Activated CD8-positive, alpha-beta T cell treated with anti-CD3 and anti-CD28 coated beads for 36 hours (primary cell): ENCODE results near the gene CCDC40. TPM values are rescaled to one million over a fixed set of nuclear protein-coding genes. Genes with fewer than 3 reads are reported as not detected.

ENCODE experiments used
- ATAC-seq: fragments of 200-7000 bp; cut with Tn5 transposase; one replicate; pipeline ENCODE4 v1.10.0; 2021; ENCODE audit warnings: mild to moderate bottlenecking, moderate library complexity
- CTCF ChIA-PET: fragments of 350-600 bp; sonication (Branson Sonifier 250); formaldehyde crosslinking; loops from one replicate; lab custom pipeline; 2021; ENCODE audit warnings: antibody characterized with exemption; lab: Charles Lee
- POLR2A ChIA-PET: fragments of 350-600 bp; sonication (Branson Sonifier 250); formaldehyde crosslinking; loops from one replicate; lab custom pipeline; 2021; ENCODE audit warnings: antibody characterized with exemption; lab: Charles Lee
- DNase-seq: peaks from one replicate; pipeline ENCODE4 v3.0.0-alpha.2; 2020
- H3K27ac Mint-ChIP-seq: one replicate; pipeline ENCODE4 v1.8.0; 2021; ENCODE audit warnings: mild to moderate bottlenecking, mixed read lengths
- H3K27me3 Mint-ChIP-seq: one replicate; pipeline ENCODE4 v1.8.0; 2021; ENCODE audit warnings: mixed read lengths
- H3K36me3 Mint-ChIP-seq: one replicate; pipeline ENCODE4 v1.8.0; 2021; ENCODE audit warnings: low read depth, mixed read lengths
- H3K4me1 Mint-ChIP-seq: one replicate; pipeline ENCODE4 v1.8.0; 2021; ENCODE audit warnings: low read depth, mixed read lengths
- H3K4me3 Mint-ChIP-seq: one replicate; pipeline ENCODE4 v1.8.0; 2021; ENCODE audit warnings: mild to moderate bottlenecking, moderate library complexity, mixed read lengths
- H3K9me3 Mint-ChIP-seq: one replicate; pipeline ENCODE4 v1.8.0; 2021; ENCODE audit warnings: mixed read lengths
- intact Hi-C: fragments of 100-400 bp; cut with micrococcal nuclease; formaldehyde crosslinking; loops from one replicate; pipeline ENCODE4 v1.10.0; 2022
- total RNA-seq, 2 experiments: library from RNA; stranded (reverse); gene quantifications; one replicate each; pipeline ENCODE4 v1.2.3, GENCODE V29; 2021
- TF ChIP-seq, protein P1 (sequence below): fragments of 200-600 bp; IDR thresholded peaks from one replicate; pipeline ENCODE4 v1.8.0; 2022; ENCODE audit warnings: antibody characterized with exemption, mild to moderate bottlenecking

CCDC40 gene
- total RNA-seq, 2 experiments from 2014 or later = 0.54 to 0.79 TPM

- peaks cover 1% of the 10 kb centered on the region for H3K27me3 Mint-ChIP-seq
- H3K27ac Mint-ChIP-seq = no peak overlapping the region
- no peaks in the 10 kb centered on the region for H3K9me3 Mint-ChIP-seq
- intact Hi-C loops = no loop called here
- H3K4me3 Mint-ChIP-seq = no peak overlapping the region
- POLR2A ChIA-PET = no interaction called here
- H3K4me1 Mint-ChIP-seq = no peaks in the 10 kb centered on the region
- ATAC-seq = no peak
- CTCF ChIA-PET = interaction anchor here (6.0 kb wide), 1 partner anchor 21 kb away, joined by 25 read pairs; no protein-coding TSS in a partner anchor
- no peak for DNase-seq
- TF ChIP-seq, protein P1, sequence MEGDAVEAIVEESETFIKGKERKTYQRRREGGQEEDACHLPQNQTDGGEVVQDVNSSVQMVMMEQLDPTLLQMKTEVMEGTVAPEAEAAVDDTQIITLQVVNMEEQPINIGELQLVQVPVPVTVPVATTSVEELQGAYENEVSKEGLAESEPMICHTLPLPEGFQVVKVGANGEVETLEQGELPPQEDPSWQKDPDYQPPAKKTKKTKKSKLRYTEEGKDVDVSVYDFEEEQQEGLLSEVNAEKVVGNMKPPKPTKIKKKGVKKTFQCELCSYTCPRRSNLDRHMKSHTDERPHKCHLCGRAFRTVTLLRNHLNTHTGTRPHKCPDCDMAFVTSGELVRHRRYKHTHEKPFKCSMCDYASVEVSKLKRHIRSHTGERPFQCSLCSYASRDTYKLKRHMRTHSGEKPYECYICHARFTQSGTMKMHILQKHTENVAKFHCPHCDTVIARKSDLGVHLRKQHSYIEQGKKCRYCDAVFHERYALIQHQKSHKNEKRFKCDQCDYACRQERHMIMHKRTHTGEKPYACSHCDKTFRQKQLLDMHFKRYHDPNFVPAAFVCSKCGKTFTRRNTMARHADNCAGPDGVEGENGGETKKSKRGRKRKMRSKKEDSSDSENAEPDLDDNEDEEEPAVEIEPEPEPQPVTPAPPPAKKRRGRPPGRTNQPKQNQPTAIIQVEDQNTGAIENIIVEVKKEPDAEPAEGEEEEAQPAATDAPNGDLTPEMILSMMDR = no peak
- no peaks in the 10 kb centered on the region for H3K36me3 Mint-ChIP-seq
Measured at GRCh38 chr17:80029258-80029974, 7.0 kb upstream of the CCDC40 start.

GRCh38 chr17:80030730-80031410 is 5.6 kb upstream of the CCDC40 start:
- POLR2A ChIA-PET = no interaction called here
- Mint-ChIP-seq H3K36me3 (no peaks in the 10 kb centered on the region), H3K4me3 (no peak overlapping the region), H3K27ac (no peak overlapping the region), H3K9me3 (no peaks in the 10 kb centered on the region), H3K27me3 (peaks cover 5% of the 10 kb centered on the region), H3K4me1 (peaks cover 8% of the 10 kb centered on the region)
- ATAC-seq (no peak), DNase-seq (no peak)
- CTCF ChIA-PET = interaction anchor here (6.0 kb wide), 1 partner anchor 22 kb away, joined by 25 read pairs; no protein-coding TSS in a partner anchor
- TF ChIP-seq, protein P1 = no peak
- intact Hi-C loops = no loop called here

- ChIA-PET POLR2A (no interaction called here), CTCF (interaction anchor here (1.0 kb wide), 1 partner anchor 24 kb away, joined by 4 read pairs; no protein-coding TSS in a partner anchor)
- ATAC-seq (no peak), DNase-seq (no peak)
- TF ChIP-seq, protein P1 = no peak
- no peaks in the 10 kb centered on the region for H3K9me3 Mint-ChIP-seq
- intact Hi-C loops = no loop called here
- H3K36me3 Mint-ChIP-seq = no peaks in the 10 kb centered on the region
- H3K27ac Mint-ChIP-seq = no peak overlapping the region
- no peak overlapping the region for H3K4me3 Mint-ChIP-seq
- H3K27me3 Mint-ChIP-seq = peaks cover 5% of the 10 kb centered on the region
- peaks cover 8% of the 10 kb centered on the region for H3K4me1 Mint-ChIP-seq
Measured at GRCh38 chr17:80031691-80032430, 4.6 kb upstream of the CCDC40 start.

DNA sequence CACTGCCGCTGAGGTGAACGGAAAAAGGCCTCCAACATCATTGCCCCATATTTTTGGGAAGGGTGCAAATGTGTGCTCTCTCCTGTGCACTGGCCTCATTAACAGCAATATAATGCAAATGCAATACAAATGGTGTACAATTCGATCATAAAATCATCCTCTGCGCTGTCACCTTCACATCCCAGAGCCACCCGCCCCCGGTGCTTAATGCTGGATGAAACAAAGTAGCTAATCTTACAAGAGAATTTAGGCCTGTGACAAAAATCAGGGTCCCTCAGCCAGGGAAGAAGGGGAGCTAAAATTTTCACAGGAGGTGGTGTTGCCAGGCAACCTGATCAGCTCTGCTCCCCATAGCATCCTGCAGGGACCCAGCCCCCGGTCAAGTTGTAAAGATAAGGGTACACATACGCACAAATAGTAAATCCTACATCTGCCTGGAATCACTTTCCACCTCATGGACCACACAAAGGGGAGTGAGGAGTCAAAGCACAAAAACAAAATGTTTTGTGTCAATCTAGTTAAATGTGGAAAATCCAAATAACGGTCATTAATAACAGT is 3.7 kb upstream of the CCDC40 start:
- H3K27me3 Mint-ChIP-seq = peaks cover 8% of the 10 kb centered on the region
- H3K9me3 Mint-ChIP-seq = no peaks in the 10 kb centered on the region
- CTCF ChIA-PET = interaction anchor here (1.0 to 1.8 kb wide), 2 partner anchors 25 to 27 kb away, joined by 4 to 7 read pairs; no protein-coding TSS in a partner anchor
- H3K4me1 Mint-ChIP-seq = peaks cover 10% of the 10 kb centered on the region
- intact Hi-C loops = no loop called here
- H3K36me3 Mint-ChIP-seq = no peaks in the 10 kb centered on the region
- H3K27ac Mint-ChIP-seq = no peak overlapping the region
- H3K4me3 Mint-ChIP-seq = no peak overlapping the region
- DNase-seq (no peak), ATAC-seq (no peak)
- TF ChIP-seq, protein P1 = no peak
- POLR2A ChIA-PET = no interaction called here
